Smooth muscle cell (in vitro differentiated cells): Measurements from ENCODE around the gene ZMYND12. TPM values are rescaled to one million over a fixed set of nuclear protein-coding genes. Genes with fewer than 3 reads are reported as not detected.

ENCODE experiments used
- DNase-seq: peaks from one replicate; lab custom pipeline; 2025; ENCODE audit not compliant: unreplicated experiment; lab: John Stamatoyannopoulos, UW
- H2AFZ ChIP-seq: fragments of 200-600 bp; sonication (generic); 2 replicates; pipeline ENCODE4 v1.6.0; 2016; ENCODE audit warnings: antibody characterized with exemption, low read depth, mild to moderate bottlenecking
- H3F3A ChIP-seq: fragments of 200-600 bp; sonication (generic); 2 replicates; pipeline ENCODE4 v1.6.0; 2017; ENCODE audit warnings: antibody characterized with exemption, low read depth
- H3K27ac ChIP-seq: fragments of 200-600 bp; sonication (generic); 2 replicates; pipeline ENCODE4 v1.5.1; 2016; ENCODE audit warnings: low read depth, mild to moderate bottlenecking
- H3K27me3 ChIP-seq: fragments of 200-600 bp; sonication (generic); 2 replicates; pipeline ENCODE4 v1.6.1; 2016; ENCODE audit warnings: low read depth, mild to moderate bottlenecking
- H3K36me3 ChIP-seq: fragments of 200-600 bp; sonication (generic); 2 replicates; pipeline ENCODE4 v1.5.1; 2016; ENCODE audit warnings: low read depth
- H3K4me1 ChIP-seq: fragments of 200-600 bp; sonication (generic); 2 replicates; pipeline ENCODE4 v1.5.1; 2016; ENCODE audit warnings: low read depth
- H3K4me2 ChIP-seq: fragments of 200-600 bp; sonication (generic); 2 replicates; pipeline ENCODE4 v1.6.0; 2016; ENCODE audit warnings: mild to moderate bottlenecking
- H3K4me3 ChIP-seq: fragments of 200-600 bp; sonication (generic); 2 replicates; pipeline ENCODE4 v1.5.1; 2016; ENCODE audit warnings: mild to moderate bottlenecking
- H3K79me2 ChIP-seq: fragments of 200-600 bp; sonication (generic); 2 replicates; pipeline ENCODE4 v1.6.0; 2016; ENCODE audit warnings: low read depth, mild to moderate bottlenecking
- H3K9ac ChIP-seq: fragments of 200-600 bp; sonication (generic); 2 replicates; pipeline ENCODE4 v1.6.0; 2016; ENCODE audit warnings: low read depth
- H3K9me3 ChIP-seq: fragments of 200-600 bp; sonication (generic); replicated peaks from 2 replicates; pipeline ENCODE4 v1.5.1; 2016; ENCODE audit warnings: low read depth
- H4K20me1 ChIP-seq: fragments of 200-600 bp; sonication (generic); 2 replicates; pipeline ENCODE4 v1.6.0; 2016; ENCODE audit warnings: low read depth
- WGBS: methylation state at CpG from one replicate; pipeline ENCODE4 v1.1.7; 2016; ENCODE audit warnings: low lambda C conversion rate; 5-methylcytosine and 5-hydroxymethylcytosine counted together
- polyA plus RNA-seq: library from polyadenylated mRNA; unstranded; fragments of >200 nt; fragmentation: Nextera tagmentation; extraction: Ambion mirVana; gene quantifications from 2 replicates; pipeline ENCODE4 v1.2.1, GENCODE V29; 2016
- total RNA-seq: library from RNA; depleted of rRNA; stranded (reverse); fragments of >200 nt; gene quantifications from 2 replicates; pipeline ENCODE4 v1.2.3, GENCODE V29; 2014
- TF ChIP-seq, protein P1 (sequence below): fragments of 200-600 bp; sonication (generic); IDR thresholded peaks from 2 replicates; pipeline ENCODE4 v1.5.1; 2017; ENCODE audit warnings: borderline replicate concordance, mild to moderate bottlenecking, antibody characterized with exemption; ENCODE audit not compliant: insufficient read depth, poor library complexity, severe bottlenecking

The ZMYND12 gene
- total and polyA plus RNA-seq, 2 experiments from 2014 or later: 1.5 to 1.8 TPM

DNA sequence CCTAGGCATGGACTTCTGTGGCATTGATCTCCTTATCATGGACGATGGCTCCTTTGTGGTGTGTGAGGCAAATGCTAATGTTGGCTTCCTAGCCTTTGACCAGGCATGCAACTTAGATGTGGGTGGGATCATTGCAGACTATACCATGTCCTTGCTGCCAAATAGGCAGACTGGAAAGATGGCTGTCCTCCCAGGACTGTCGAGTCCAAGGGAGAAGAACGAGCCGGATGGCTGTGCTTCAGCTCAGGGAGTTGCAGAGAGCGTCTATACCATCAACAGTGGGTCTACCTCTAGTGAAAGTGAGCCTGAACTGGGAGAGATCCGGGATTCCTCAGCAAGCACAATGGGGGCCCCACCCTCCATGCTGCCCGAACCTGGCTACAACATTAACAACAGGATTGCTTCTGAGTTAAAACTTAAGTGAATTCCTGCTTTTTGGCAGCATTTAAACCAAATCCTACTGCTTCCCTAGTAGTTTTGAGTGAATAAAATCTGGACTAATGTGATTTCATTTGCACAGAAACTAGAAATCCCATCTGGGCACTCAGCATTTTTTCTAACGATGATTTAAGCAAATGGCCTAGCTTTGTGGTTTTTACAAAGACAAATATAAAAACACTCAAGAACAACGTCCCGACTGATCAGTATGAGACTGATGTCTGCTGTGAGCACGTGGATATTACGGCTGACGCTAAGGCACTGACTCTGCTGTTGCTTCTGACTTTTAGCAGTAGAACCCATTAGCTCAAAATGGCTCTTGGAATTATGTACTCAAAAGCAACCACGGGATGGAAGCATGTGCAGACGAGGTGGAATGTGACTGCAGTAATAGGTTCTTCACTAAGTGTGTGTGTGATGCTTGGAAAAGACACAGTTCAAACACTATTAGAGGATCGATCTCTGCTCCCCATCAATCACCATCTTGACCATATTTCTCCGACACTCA, 41.0 kb downstream of the ZMYND12 start:
- Histone ChIP-seq H3K4me2 (no peak overlapping the region), H3K27ac (no peak overlapping the region), H3K4me3 (no peak overlapping the region), H4K20me1 (no peaks in the 10 kb centered on the region), H3K27me3 (no peaks in the 10 kb centered on the region), H3K4me1 (no peaks in the 10 kb centered on the region), H3K36me3 (no peaks in the 10 kb centered on the region), H3K79me2 (no peaks in the 10 kb centered on the region), H3F3A (no peaks in the 10 kb centered on the region), H3K9me3 (no peaks in the 10 kb centered on the region), H2AFZ (no peak overlapping the region), H3K9ac (no peak overlapping the region)
- TF ChIP-seq, protein P1, sequence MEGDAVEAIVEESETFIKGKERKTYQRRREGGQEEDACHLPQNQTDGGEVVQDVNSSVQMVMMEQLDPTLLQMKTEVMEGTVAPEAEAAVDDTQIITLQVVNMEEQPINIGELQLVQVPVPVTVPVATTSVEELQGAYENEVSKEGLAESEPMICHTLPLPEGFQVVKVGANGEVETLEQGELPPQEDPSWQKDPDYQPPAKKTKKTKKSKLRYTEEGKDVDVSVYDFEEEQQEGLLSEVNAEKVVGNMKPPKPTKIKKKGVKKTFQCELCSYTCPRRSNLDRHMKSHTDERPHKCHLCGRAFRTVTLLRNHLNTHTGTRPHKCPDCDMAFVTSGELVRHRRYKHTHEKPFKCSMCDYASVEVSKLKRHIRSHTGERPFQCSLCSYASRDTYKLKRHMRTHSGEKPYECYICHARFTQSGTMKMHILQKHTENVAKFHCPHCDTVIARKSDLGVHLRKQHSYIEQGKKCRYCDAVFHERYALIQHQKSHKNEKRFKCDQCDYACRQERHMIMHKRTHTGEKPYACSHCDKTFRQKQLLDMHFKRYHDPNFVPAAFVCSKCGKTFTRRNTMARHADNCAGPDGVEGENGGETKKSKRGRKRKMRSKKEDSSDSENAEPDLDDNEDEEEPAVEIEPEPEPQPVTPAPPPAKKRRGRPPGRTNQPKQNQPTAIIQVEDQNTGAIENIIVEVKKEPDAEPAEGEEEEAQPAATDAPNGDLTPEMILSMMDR: no peak
- 93% methylated on average over 17 of the region's 17 CpGs for WGBS
- no peak for DNase-seq

DNA sequence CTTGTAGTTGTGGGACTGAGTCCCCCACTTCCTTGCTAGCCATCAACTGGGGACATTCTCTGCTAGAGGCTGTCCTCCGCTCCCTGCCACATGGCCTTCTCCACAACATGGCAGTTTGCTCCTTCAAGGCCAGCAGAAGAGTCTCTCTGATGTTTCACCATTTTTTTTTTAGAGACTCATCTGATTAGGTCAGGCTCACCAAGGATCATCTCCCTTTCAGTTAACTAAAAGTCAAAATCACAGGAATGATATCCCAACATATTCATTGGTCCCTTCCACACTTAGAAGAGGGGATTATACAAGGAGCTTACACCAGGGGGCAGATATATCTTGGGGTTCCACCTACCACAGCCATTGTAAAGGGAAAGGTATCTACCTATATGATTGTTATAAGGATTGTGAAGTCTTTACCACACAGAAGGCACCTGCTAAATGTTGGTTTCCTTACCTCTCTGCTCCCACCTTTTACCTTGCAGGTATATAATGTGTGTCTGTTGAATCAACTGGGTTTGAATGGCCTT, 51.9 kb downstream of the ZMYND12 start:
- Histone ChIP-seq H2AFZ (no peak overlapping the region), H3K4me3 (no peak overlapping the region), H3K79me2 (no peaks in the 10 kb centered on the region), H3K9ac (no peak overlapping the region), H4K20me1 (no peaks in the 10 kb centered on the region), H3K4me1 (no peaks in the 10 kb centered on the region), H3K27ac (no peak overlapping the region), H3K4me2 (no peak overlapping the region), H3K9me3 (no peaks in the 10 kb centered on the region), H3K36me3 (no peaks in the 10 kb centered on the region), H3K27me3 (no peaks in the 10 kb centered on the region), H3F3A (no peaks in the 10 kb centered on the region)
- TF ChIP-seq, protein P1: no peak
- WGBS: 100% methylated on average over 1 of the region's 1 CpG
- DNase-seq: no peak

DNA sequence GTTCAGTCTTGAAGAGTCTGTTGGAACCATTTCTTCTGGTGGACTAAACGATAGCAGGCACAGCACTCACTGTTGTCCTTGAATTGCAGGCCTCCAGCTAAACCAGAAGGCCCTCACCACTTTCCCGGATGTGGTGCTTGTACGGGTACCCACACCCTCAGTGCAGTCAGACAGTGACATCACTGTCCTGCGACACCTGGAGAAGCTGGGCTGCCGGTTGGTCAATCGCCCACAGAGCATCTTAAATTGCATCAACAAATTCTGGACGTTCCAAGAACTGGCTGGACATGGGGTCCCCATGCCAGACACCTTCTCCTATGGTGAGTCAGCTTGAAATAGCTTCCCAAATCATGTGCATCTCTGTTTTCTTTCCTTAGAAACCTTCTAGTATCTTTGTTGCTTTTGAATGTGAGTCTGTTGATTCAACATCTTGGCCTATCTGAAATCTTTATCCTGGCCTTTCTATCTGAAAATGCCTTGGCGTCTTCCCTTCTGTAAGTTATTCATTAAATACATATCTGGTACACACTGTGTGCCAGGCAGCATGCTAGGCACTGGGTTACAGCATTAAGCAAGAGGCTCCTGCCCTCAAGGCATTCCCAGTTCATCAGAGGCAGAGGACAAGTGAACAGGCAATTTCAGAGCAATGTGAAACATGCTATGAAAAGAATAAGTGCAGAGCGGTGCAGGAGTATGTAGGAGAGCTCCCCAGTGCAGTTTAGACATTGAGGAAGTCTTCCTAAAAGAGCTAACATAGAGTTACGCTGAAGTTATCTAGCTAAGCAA, 56.3 kb downstream of the ZMYND12 start:
- Histone ChIP-seq H3K4me3 (no peak overlapping the region), H3K9me3 (no peaks in the 10 kb centered on the region), H3K36me3 (no peaks in the 10 kb centered on the region), H2AFZ (no peak overlapping the region), H3F3A (no peaks in the 10 kb centered on the region), H3K79me2 (no peaks in the 10 kb centered on the region), H3K27me3 (no peaks in the 10 kb centered on the region), H3K27ac (no peak overlapping the region), H3K9ac (no peak overlapping the region), H4K20me1 (no peaks in the 10 kb centered on the region), H3K4me1 (no peaks in the 10 kb centered on the region), H3K4me2 (no peak overlapping the region)
- no peak for DNase-seq
- WGBS: 86% methylated on average over 10 of the region's 10 CpGs
- TF ChIP-seq, protein P1: no peak
